HG03060 (cell line): ENCODE measurements around the gene DDIT4.
"Not testable (repeated sequence)": the region's sequence is repeated elsewhere in the genome, so short reads cannot be mapped to it uniquely, and the experiment has no call there.

Experiments
- ATAC-seq: cut with Tn5 transposase; IDR thresholded peaks from one replicate; pipeline ENCODE4 v1.9.1; 2021; ENCODE audit warnings: low read depth, moderate number of reproducible peaks; ENCODE audit not compliant: unreplicated experiment

DDIT4 gene

DNA sequence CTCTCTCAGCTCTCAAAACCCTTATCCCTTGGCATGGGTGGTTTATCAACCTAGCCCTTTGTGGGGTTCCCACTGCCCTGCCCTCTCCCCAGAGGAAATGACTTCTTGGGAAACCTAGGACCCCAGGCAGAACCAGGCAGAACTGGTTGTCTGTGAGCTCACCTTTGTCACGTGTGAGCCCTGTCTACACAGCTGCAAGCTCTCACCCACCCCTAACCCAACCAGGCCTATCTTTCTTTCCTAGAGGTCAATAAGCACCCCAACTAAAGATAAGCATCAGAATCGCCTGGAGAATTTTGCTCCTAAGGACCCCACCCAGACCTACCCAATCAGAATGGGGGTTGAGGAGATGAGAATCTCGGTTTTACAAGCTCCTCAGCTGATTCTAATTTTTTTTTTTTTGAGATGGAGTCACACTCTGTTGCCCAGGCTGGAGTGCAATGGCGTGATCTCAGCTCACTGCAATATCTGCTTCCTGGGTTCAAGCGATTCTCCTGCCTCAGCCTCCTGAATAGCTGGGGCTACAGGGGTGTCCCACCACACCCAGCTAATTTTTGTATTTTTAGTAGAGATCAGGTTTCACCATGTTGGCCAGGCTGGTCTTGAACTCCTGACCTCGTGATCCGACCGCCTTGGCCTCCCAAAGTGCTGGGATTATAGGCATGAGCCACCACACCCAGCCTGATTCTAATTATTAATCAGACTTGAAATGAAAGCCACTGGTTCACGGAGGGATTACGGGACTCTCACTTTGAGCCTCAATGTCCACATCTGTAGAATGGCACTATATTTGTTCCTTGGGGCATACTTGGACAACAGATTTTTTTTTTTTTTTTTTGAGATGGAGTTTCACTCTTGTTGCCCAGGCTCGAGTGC, 7.5 kb upstream of the DDIT4 start:
- ATAC-seq, result no peak

DNA sequence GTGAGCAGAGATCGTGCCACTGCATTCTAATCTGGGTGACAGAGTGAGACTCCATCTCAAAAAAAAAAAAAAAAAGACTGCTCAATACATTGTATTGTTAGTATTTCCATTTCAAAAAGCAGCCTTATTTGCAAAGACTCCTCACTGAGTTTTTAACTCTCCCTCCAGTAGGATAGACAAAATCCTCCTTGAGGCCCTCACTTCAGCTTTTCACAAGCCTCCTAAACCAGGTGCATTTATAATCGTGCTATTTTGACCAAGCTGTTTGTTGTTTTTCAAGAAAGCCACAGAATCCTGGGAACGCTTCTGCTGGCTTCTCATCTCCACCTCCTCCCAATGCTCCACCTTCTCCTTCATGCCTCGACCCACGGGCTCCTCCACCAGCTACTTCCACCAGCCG, 6.3 kb upstream of the DDIT4 start:
- no peak for ATAC-seq

DNA sequence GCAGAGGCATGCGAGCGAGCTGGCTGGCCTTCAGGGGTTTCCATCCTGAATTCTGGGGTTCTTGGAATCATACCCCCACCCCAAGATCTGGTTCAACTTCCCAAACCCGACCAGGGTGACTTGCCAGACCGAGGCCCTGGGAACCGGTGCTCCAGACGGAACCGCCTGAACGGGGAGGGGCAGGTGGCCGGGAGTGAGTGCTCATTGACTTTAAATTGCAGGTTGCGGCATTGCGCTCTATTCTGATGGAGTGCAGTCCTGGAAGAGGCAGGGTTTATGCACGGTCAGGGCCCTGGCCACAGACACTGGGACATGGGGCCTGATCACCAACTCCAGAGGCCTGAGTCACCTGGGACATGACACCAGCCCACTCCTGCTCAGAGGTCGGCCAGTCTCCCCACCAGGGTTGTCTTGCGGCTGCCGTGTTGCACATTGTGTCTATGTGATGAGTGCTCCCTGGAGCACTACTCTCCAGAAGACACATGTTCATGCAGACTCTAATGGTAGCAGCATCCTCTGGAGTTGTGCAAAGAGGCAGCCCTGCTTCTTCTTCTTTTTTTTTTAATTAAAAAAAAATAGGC, 5.8 kb upstream of the DDIT4 start:
- ATAC-seq, result no peak

DNA sequence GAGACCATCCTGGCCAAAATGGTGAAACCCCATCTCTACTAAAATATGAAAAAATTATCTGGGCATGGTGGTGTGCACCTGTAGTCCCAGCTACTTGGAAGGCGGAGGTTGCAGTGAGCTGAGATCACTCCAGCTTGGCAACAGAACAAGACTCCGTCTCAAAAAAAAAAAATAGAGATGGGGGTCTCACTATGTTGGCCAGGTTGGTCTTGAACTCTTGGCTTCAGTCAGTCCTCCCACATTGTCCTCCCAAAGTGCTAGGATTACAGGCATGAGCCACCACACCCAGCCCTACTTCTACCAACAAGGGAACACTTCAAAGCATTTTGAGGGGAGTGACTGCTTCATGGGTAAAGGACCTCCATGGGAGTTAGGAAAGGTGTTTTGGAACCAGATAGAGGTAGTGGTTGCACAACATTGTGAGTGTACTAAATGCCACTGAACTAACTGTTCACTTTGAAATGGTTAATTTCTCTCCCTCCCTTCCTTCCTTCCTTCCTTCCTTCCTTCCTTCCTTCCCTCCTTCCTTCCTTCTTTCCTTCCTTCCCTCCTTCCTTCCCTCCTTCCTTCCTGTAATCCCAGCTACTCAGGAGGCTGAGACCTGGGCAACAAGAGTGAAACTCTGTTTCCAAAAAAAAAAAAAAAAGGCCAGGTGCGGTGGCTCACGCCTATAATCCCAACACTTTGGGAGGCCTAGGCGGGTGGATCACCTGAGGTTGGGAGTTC, 5.1 kb upstream of the DDIT4 start:
- ATAC-seq, result not testable (repeated sequence)

DNA sequence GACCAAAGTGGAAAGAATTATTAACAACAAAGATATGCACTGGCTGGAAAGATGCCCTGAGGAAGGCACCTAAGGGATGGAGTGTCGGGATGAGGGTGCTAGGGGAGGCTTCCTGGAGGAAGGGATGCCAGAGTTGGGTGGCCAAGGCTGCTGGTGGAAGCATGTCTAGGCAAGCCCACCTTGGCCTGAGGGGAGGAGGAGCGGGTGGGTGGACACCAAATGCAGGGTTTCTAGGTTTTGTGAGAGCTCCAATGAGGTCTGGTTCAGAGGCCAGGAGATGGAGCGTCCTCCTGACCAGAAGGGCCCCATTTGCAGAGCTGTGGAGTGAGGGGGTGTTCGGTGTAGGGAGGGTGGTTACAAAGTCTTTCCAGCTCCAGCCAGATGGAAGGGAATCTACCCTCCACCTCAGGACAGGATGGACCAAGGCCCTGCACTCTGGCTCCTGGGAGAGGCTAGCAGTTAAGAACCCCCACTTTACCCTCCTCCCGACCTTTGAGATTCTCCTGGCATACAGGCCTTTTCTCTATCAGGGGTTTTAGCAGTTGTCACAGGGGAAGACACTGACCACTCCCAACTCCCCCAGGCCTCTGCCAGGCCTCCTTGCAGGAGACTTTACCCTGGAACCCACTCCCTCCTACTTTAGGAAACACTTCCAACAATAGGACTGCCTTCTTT, 3.0 kb upstream of the DDIT4 start:
- no peak for ATAC-seq

DNA sequence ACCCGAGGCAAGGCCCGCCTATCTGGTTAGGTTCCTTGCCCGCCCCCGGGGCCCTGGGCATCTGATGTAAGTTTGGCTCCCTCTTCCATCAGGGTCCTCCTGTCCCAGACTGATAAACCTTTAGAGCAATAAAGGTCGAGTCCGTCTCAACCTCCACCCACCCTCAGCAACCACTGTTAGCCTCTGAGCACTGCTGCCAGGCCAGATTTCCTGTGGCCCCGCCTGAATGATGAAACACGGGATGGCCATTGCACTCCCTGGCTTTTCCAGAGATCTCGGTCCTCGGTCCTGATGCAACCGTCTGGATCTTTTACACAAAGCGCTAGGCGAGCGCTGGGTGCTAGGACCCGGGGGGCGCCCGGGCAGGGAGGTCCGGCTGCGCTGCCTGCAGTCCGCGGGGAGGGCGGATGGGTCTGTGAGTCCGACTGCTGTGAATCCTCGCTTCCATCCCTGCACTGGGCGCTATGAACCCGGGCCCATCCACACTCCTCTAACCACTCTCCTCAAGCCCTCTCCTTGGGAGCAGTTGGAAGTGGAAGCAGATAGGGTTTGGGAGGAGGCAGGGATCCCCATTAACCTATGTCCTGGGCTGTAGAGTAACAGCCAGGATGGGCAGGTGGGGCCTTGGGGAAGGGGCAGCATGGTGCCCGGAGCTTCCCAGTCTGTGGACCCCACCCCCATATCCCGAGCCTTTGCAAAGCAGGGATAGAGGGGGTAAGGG, 875 bp upstream of the DDIT4 start:
- no peak for ATAC-seq

DNA sequence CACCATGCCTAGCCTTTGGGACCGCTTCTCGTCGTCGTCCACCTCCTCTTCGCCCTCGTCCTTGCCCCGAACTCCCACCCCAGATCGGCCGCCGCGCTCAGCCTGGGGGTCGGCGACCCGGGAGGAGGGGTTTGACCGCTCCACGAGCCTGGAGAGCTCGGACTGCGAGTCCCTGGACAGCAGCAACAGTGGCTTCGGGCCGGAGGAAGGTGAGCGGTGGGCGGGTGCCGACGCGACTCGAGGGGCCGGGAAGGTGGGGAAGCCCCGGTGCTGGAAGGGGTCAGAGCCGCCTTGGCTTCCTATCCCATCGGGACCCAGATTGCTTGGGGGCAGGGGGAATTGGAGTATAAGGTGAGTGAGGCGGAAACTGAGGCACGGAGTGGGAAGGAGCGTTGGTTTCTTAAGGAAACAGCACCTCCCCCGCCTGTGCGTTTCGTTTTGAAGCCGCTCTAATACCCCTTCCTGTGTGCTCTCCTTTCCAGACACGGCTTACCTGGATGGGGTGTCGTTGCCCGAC, 547 bp downstream of the DDIT4 start:
- ATAC-seq, result no peak

DNA sequence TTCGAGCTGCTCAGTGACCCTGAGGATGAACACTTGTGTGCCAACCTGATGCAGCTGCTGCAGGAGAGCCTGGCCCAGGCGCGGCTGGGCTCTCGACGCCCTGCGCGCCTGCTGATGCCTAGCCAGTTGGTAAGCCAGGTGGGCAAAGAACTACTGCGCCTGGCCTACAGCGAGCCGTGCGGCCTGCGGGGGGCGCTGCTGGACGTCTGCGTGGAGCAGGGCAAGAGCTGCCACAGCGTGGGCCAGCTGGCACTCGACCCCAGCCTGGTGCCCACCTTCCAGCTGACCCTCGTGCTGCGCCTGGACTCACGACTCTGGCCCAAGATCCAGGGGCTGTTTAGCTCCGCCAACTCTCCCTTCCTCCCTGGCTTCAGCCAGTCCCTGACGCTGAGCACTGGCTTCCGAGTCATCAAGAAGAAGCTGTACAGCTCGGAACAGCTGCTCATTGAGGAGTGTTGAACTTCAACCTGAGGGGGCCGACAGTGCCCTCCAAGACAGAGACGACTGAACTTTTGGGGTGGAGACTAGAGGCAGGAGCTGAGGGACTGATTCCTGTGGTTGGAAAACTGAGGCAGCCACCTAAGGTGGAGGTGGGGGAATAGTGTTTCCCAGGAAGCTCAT, 1.1 kb downstream of the DDIT4 start:
- no peak for ATAC-seq

DNA sequence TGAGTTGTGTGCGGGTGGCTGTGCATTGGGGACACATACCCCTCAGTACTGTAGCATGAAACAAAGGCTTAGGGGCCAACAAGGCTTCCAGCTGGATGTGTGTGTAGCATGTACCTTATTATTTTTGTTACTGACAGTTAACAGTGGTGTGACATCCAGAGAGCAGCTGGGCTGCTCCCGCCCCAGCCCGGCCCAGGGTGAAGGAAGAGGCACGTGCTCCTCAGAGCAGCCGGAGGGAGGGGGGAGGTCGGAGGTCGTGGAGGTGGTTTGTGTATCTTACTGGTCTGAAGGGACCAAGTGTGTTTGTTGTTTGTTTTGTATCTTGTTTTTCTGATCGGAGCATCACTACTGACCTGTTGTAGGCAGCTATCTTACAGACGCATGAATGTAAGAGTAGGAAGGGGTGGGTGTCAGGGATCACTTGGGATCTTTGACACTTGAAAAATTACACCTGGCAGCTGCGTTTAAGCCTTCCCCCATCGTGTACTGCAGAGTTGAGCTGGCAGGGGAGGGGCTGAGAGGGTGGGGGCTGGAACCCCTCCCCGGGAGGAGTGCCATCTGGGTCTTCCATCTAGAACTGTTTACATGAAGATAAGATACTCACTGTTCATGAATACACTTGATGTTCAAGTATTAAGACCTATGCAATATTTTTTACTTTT, 1.8 kb downstream of the DDIT4 start:
- ATAC-seq, result no peak

DNA sequence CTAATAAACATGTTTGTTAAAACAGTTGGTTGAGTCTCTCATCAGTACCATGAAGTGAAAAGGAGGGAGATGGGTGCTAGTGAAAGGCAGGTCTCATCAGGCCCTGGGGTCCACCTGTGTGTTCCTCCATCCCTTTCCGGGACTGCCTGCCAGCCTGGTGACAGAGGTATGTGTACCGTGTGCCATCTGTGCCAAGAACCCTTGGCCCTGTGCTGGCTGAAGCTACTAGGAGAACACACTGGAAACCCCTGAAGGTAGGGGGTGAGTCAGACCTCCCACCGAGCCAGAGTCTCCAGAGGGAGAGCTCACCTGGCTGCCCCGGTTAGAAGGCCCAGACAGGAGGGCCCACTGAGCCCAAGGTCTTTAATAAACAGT, 2.3 kb downstream of the DDIT4 start:
- ATAC-seq, result no peak

DNA sequence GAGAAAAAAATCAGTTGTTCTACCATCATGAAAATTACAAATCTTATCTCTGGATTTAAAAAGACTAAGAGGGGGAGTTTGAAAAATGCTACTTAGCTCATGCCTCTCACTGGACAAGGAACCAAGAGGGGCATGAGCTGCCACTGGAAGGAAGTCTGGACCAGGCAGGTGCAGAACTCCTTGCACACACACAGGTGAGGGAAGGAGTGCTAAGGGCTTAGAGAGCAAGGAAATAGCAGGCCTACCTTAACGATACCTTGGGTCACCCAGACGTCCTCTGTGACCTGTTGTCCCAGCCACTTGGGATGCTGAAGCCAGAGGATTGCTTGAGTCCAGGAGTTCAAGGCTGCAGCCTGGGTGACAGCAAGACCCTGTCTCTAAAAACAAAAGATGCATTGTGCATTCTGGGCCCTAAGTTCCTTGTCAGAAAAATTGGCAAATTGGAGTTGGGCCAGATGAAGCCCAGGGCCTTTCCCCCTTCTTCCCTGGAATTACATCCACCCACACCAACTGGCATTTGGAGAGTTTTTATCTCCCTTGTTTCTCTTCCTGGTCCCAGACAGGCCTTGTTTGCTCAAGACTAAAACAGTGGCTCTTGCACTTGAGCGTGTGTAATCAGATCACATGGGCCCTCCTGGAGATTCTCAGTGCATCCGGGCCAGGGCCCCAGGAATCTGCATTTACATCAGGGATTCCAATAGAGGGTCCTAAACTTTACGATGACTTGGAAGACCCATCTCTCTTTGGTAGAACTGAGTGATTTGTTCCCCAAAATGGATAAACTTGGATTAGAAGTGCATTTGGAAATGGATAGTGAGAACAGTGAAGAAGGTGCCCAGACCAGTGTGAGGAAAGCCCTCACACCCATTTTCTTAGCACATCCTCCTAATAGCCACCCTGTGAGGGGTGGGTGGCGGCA, 3.0 kb downstream of the DDIT4 start:
- ATAC-seq, result no peak

DNA sequence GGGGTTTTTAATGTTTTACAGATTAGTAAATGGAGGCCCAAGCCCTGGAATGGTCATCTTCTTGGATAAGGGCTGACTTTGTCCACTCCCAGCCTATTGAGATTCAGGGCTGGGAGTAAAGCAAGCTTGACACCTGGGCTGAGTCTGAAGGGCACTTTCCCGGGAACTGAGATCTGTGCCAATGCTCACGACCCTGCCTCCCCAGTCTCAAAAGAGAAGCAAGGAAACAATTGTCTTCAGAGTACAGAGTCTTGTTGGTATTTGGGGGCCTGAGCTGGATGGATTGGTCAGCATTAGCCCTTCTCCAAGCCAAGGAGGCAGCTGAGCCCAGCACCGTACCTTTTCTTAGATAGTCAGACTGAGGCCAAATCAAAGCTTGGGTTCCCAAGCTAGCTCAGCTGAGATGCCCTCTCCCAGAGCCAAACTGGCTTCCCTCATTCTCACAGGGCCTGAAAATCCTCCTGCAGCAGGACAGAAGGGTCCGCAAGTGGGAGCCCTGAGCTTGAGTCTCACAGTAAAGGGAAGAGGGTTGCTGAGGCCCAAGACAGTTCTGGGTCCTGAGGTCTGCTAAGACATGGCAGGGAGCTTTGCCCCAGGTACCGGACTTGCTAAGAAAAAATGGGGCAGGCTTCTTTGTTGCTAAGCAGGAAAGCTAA, 3.7 kb downstream of the DDIT4 start:
- no peak for ATAC-seq

DNA sequence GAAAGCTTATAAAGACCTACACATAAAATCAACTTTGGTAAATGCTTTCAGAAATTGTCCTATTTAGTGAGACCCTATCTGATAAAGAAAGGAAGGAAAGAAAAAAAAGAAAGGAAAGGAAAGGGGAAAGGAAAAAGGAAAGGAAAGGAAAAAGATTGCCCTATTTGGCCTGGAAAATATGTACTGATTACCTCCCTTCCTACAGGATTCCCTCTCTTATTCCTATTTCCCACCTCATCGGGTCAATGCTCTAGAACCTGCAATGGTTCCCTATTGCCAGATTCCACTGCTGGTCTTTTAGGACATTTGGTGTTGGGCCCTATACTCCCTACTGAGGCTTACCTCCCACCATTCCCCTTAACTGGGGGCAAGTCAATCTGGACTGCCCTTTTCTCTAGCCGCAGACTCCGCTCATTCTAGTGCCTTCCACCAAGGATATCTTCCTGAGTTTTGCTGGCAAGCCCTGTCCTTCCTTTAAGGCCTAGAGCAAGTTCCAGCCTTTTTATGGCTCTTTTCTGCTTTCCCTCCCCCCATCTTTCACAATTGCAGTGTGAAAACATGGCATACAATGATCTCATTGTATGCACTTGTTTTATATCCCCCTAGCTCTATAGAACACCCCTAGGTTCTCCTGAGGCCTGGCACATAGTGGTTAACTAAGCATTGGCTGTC, 4.4 kb downstream of the DDIT4 start:
- no peak for ATAC-seq

DNA sequence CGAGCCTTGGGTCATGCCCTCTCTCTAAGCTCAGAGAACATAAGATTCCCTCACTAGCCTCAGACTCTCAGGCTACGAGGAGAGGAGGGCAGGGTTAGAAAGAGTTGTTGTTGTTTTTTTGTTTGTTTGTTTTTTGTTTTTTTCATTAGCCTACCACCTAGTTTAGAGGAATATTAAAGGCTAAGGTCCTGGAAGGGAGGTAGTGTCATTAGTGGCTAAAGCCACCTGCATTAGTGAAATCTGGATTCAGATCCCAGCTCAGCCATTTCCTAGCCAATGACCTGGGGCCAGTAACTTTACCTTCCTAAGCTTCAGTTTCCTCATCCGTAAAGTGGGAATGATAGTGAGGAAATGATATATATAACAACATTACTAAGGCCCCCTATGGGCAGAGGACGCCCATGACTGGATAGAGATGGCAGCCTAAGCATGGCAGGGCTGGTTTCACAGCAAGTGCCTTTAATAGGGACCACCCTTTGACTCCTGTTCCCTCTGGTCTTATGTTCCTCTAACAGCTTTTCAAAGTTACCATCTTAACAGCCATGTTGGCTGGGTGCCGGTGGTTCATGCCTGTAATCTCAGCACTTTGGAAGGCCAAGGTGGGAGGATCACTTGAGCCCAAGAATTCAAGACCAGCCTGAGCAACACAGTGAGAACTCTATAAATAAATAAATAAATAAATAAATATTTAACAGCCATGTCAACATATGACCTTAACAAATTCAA, 5.1 kb downstream of the DDIT4 start:
- ATAC-seq, result no peak

DNA sequence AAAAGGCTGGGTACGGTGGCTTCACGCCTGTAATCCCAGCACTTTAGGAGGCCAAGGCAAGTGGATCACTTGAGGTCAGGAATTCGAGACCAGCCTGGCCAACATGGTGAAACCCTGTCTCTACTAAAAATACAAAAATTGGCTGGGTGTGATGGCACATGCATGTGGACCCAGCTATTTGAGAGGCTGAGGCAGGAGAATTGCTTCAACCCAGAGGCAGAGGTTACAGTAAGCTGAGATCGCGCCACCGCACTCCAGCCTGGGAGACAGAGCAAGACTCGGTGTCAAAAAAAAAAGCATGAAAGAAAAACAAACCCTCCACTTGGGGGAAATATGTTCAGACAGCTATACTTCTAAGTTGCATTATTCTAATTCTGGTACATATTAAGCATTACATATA, 5.9 kb downstream of the DDIT4 start:
- ATAC-seq, result not testable (repeated sequence)

DNA sequence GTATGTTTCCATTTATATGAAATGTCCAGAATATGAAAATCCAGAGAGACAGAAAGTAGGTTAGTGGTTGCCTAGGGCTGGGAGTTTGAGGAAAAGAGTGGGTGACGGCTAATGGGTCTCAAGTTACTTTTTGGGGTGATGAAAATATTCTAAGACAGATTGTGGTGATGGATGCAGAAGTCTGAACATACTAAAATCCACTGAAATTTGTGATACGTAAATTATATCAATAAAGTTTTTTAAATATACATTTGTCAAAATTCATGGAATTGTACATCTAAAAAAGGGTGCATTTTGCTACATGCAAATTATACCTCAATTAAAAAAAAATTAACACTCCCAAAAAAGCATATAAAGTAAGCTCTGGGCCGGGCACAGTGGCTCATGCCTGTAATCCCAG, 9.4 kb downstream of the DDIT4 start:
- no peak for ATAC-seq
